Neutrophil (primary cell): ENCODE results near the gene TBATA.

Experiments
- H3K27ac ChIP-seq: fragments of 200-600 bp; sonication (generic); 2 replicates; pipeline ENCODE4 v1.5.1; 2016; ENCODE audit warnings: mild to moderate bottlenecking, moderate library complexity
- H3K27me3 ChIP-seq: fragments of 200-600 bp; sonication (generic); 2 replicates; pipeline ENCODE4 v1.6.0; 2016; ENCODE audit warnings: mild to moderate bottlenecking
- H3K36me3 ChIP-seq: fragments of 200-600 bp; sonication (generic); 2 replicates; pipeline ENCODE4 v1.5.1; 2017
- H3K4me1 ChIP-seq, 2 experiments: fragments of 200-600 bp in 1 of 2; sonication (generic) in 1 of 2; 1 replicate in 1 of 2; 2 replicates in 1 of 2; pipeline versions ENCODE4 v1.5.1 to v1.6.1; 2013 to 2016; ENCODE audit warnings: low read depth in 1 of 2, low read length in 1 of 2, mild to moderate bottlenecking in 1 of 2, moderate library complexity in 1 of 2; ENCODE audit not compliant: control insufficient read depth in 1 of 2, insufficient read depth in 1 of 2
- H3K4me3 ChIP-seq, 2 experiments: fragments of 200-600 bp in 1 of 2; sonication (generic) in 1 of 2; 1 replicate in 1 of 2; 2 replicates in 1 of 2; pipeline ENCODE4 v1.5.1; 2013 to 2016; ENCODE audit warnings: low read depth in 1 of 2, low read length in 1 of 2, mild to moderate bottlenecking in 1 of 2, moderate library complexity in 1 of 2
- H3K9me3 ChIP-seq: fragments of 200-600 bp; sonication (generic); 2 replicates; pipeline ENCODE4 v1.5.1; 2016
- CTCF ChIP-seq: fragments of 200-600 bp; sonication (generic); IDR thresholded peaks from 2 replicates; pipeline ENCODE4 v1.5.1; 2016; ENCODE audit warnings: antibody characterized with exemption

TBATA gene

DNA sequence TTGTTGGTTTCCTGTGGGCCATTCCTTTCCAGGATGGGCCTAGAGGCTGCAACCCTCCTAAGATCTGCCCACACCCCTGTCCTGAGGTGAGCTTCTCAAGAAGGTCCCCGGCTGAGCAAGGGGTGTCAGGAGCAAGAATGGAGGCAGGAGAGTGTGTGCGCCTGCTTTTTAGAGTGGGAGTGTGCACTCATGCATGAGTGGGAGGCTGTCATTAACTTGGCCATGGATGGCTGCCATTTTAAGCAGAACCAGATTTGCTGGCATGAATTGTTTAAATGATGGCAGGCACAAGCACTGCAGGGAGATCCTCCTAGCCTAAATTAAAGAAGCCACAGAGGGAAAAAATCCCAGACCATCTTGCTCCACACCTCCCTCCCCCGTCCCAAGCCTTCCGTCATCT, 27.6 kb upstream of the TBATA start:
- TF ChIP-seq CTCF: no peak
- Histone ChIP-seq H3K27ac (no peak overlapping the region), H3K36me3 (no peaks in the 10 kb centered on the region), H3K27me3 (peaks cover 2% of the 10 kb centered on the region), H3K4me3 (no peak overlapping the region), H3K4me1 (peaks cover 6 to 9% of the 10 kb centered on the region in 2 experiments), H3K9me3 (no peaks in the 10 kb centered on the region)

GRCh38 chr10:70811881-70812280, 26.7 kb upstream of the TBATA start:
- Histone ChIP-seq H3K4me3 (no peak overlapping the region), H3K36me3 (no peaks in the 10 kb centered on the region), H3K9me3 (no peaks in the 10 kb centered on the region), H3K27me3 (peaks cover 7% of the 10 kb centered on the region), H3K4me1 (peaks cover 6 to 7% of the 10 kb centered on the region in 2 experiments), H3K27ac (no peak overlapping the region)
- no peak for TF ChIP-seq CTCF

GRCh38 chr10:70810967-70811366, 25.8 kb upstream of the TBATA start:
- H3K9me3 ChIP-seq: no peaks in the 10 kb centered on the region
- H3K36me3 ChIP-seq: no peaks in the 10 kb centered on the region
- peaks cover 11% of the 10 kb centered on the region for H3K27me3 ChIP-seq
- H3K27ac ChIP-seq: no peak overlapping the region
- no peak overlapping the region for H3K4me3 ChIP-seq
- no peak for TF ChIP-seq CTCF
- peaks cover 0 to 4% of the 10 kb centered on the region in 2 experiments for H3K4me1 ChIP-seq

GRCh38 chr10:70809726-70810125, 24.5 kb upstream of the TBATA start:
- Histone ChIP-seq H3K27me3 (peaks cover 11% of the 10 kb centered on the region), H3K4me3 (no peak overlapping the region), H3K9me3 (no peaks in the 10 kb centered on the region), H3K36me3 (no peaks in the 10 kb centered on the region), H3K4me1 (no peaks in the 10 kb centered on the region), H3K27ac (no peak overlapping the region)
- TF ChIP-seq CTCF: no peak

DNA sequence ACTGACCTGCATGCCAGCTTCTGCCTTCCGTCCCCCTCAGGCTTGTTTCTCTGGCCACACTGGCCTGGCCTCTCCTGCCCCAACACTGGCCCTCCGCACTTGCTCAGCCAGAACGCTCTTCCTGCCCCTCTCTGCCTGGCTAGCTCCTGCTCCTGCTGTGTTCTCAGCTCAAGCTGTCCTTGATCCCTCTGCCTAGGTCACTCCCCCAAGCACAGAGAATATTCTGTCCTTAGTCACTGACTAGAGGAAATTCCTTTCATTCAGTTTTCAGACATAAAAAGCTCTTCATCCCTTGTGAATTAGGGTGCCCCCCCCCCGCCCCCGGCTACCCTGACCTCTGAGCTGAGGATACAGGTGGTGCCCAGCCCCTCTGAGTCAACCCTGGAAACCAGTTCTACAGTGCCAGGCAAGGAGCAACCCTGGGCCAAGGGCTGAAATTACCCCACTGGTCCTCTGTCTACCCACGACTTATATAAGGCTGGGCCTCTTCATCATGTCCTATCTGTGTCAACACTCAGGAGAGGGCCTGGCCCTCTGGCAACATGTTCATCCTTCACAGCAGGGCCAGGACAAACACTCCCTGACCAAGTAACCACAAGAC, 23.9 kb upstream of the TBATA start:
- no peak overlapping the region for H3K4me3 ChIP-seq
- H3K27me3 ChIP-seq: peaks cover 11% of the 10 kb centered on the region
- H3K36me3 ChIP-seq: no peaks in the 10 kb centered on the region
- H3K27ac ChIP-seq: no peak overlapping the region
- no peaks in the 10 kb centered on the region for H3K4me1 ChIP-seq
- H3K9me3 ChIP-seq: no peaks in the 10 kb centered on the region
- TF ChIP-seq CTCF: no peak

GRCh38 chr10:70807556-70807955, 22.4 kb upstream of the TBATA start:
- H3K9me3 ChIP-seq: no peaks in the 10 kb centered on the region
- H3K27me3 ChIP-seq: peaks cover 11% of the 10 kb centered on the region
- H3K27ac ChIP-seq: no peak overlapping the region
- no peaks in the 10 kb centered on the region for H3K4me1 ChIP-seq
- TF ChIP-seq CTCF: no peak
- H3K4me3 ChIP-seq: no peak overlapping the region
- no peaks in the 10 kb centered on the region for H3K36me3 ChIP-seq
